CD4-positive, alpha-beta T cell treated with Interleukin-15 for 1 hour (primary cell): ENCODE results near the gene PCCA.
"Not testable (repeated sequence)": the region's sequence is repeated elsewhere in the genome, so short reads cannot be mapped to it uniquely, and the experiment has no call there.

Source experiments
- DNase-seq: peaks from one replicate; pipeline ENCODE4 v3.0.0-alpha.2; 2020

PCCA gene

GRCh38 chr13:100315522-100315921 is 226.6 kb downstream of the PCCA start:
- DNase-seq, result no peak

- not testable (repeated sequence) for DNase-seq
Measured at GRCh38 chr13:100318473-100318872, 229.6 kb downstream of the PCCA start.

GRCh38 chr13:100323937-100324336 is 235.0 kb downstream of the PCCA start:
- DNase-seq, result no peak

GRCh38 chr13:100330662-100331061 is 241.8 kb downstream of the PCCA start:
- DNase-seq, result no peak

GRCh38 chr13:100333141-100333540 is 244.2 kb downstream of the PCCA start:
- DNase-seq, result no peak

GRCh38 chr13:100334214-100334613 is 245.3 kb downstream of the PCCA start:
- DNase-seq, result no peak

GRCh38 chr13:100336795-100337516 is 248.1 kb downstream of the PCCA start:
- no peak for DNase-seq

GRCh38 chr13:100338275-100338674 is 249.4 kb downstream of the PCCA start:
- no peak for DNase-seq

GRCh38 chr13:100339411-100339940 is 250.6 kb downstream of the PCCA start:
- no peak for DNase-seq

GRCh38 chr13:100340865-100341264 is 252.0 kb downstream of the PCCA start:
- no peak for DNase-seq

- DNase-seq, result no peak
Measured at GRCh38 chr13:100341327-100341726, 252.4 kb downstream of the PCCA start.

- DNase-seq, result no peak
Measured at GRCh38 chr13:100344544-100344943, 255.7 kb downstream of the PCCA start.

GRCh38 chr13:100347968-100348367 is 259.1 kb downstream of the PCCA start:
- no peak for DNase-seq

- no peak for DNase-seq
Measured at GRCh38 chr13:100349594-100349993, 260.7 kb downstream of the PCCA start.

GRCh38 chr13:100350601-100351000 is 261.7 kb downstream of the PCCA start:
- DNase-seq, result no peak

- DNase-seq, result no peak
Measured at GRCh38 chr13:100356426-100356825, 267.5 kb downstream of the PCCA start.

GRCh38 chr13:100356889-100357288 is 268.0 kb downstream of the PCCA start:
- DNase-seq, result no peak

- no peak for DNase-seq
Measured at GRCh38 chr13:100357764-100358163, 268.9 kb downstream of the PCCA start.

- no peak for DNase-seq
Measured at GRCh38 chr13:100361504-100361903, 272.6 kb downstream of the PCCA start.

- DNase-seq, result no peak
Measured at GRCh38 chr13:100362371-100362770, 273.5 kb downstream of the PCCA start.

- DNase-seq, result no peak
Measured at GRCh38 chr13:100362781-100363180, 273.9 kb downstream of the PCCA start.

- no peak for DNase-seq
Measured at GRCh38 chr13:100363285-100363711, 274.4 kb downstream of the PCCA start.

- no peak for DNase-seq
Measured at GRCh38 chr13:100363874-100364273, 275.0 kb downstream of the PCCA start.

GRCh38 chr13:100364591-100364990 is 275.7 kb downstream of the PCCA start:
- no peak for DNase-seq

GRCh38 chr13:100365680-100366079 is 276.8 kb downstream of the PCCA start:
- no peak for DNase-seq
